Measurements from ENCODE around the gene CDH11. TPM values are rescaled to one million over a fixed set of nuclear protein-coding genes. Genes with fewer than 3 reads are reported as not detected.

CDH11 gene, protein sequence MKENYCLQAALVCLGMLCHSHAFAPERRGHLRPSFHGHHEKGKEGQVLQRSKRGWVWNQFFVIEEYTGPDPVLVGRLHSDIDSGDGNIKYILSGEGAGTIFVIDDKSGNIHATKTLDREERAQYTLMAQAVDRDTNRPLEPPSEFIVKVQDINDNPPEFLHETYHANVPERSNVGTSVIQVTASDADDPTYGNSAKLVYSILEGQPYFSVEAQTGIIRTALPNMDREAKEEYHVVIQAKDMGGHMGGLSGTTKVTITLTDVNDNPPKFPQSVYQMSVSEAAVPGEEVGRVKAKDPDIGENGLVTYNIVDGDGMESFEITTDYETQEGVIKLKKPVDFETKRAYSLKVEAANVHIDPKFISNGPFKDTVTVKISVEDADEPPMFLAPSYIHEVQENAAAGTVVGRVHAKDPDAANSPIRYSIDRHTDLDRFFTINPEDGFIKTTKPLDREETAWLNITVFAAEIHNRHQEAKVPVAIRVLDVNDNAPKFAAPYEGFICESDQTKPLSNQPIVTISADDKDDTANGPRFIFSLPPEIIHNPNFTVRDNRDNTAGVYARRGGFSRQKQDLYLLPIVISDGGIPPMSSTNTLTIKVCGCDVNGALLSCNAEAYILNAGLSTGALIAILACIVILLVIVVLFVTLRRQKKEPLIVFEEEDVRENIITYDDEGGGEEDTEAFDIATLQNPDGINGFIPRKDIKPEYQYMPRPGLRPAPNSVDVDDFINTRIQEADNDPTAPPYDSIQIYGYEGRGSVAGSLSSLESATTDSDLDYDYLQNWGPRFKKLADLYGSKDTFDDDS
- total RNA-seq = 41.1 TPM

DNA sequence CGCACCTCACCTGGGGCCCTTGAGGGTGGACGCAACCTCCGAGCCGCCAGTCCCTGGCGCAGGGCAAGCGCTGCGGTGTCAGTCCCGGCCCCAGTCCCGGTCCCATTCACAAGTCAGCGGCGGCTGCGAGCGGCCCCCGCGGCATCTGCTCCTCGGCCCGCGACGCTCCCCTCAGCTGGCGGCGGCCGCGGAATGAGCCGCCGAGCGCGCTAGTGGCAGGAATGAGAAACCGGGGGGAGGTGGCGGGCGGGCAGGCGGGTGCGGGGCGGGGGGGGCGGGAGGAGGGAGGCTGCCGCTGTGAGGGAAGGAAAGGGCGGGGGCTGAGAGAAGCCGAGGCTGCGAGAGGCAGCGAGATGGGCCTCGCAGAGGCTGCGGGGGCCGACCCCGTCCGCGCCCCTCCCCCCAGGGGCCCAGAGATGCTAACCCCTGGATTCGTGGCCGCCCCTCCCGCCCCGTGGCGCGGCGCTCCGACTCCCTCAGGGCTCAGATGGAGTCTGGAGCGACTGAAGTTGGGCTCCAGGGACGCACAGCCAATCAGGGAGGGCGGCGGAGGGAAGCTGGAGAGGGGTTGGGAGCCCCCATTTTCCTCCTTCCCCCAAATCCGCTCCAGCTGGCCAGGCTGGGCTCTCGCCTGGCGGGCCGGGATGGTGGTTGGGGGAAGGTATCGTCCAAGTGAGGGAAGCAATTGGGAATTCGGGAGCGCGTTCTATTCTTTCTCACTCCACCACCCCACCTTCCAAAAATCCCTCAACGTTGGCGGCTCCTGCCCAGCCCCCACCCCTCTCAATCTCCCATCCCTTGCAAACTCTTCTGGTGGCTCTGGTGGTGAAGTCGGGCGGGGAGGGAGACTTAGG, at the start of gene CDH11:
TSS of gene CDH11 (minus strand) at position 194 of the 854 bp plus-strand sequence. CDS start 117,194 bp downstream, outside the sequence.
- DNase-seq (ENCODE audit: low spot score) = peak; percentile 44

- no peak for DNase-seq (ENCODE audit: low spot score)
These were observed 32.5 kb upstream of the CDH11 start for GRCh38 chr16:65154321-65154720.

- no peak for DNase-seq (ENCODE audit: low spot score)
These were observed 31.7 kb upstream of the CDH11 start for GRCh38 chr16:65153365-65154105.

DNA sequence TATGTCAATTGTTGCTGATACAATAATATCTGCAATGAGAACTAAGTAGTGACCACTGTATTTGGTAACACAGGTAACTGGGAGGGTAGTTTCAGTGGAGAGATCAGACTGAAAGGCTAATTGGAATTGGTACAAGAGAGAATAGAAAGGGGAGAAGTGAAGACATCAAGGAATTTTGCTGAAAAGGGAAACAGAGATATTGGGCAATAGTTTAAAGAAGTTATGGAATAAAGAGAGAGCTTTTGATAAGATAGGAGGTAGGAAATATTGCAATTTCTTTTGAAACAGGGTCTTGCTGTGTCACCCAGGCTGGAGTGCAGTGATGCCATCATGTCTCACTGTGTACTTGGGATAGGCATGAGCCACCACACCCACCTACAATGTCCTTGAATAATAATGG, 26.9 kb upstream of the CDH11 start:
- DNase-seq (ENCODE audit: low spot score) = no peak

- no peak for DNase-seq (ENCODE audit: low spot score)
These were observed 20.4 kb upstream of the CDH11 start for GRCh38 chr16:65142276-65142675.

GRCh38 chr16:65136681-65137080, 14.8 kb upstream of the CDH11 start:
- no peak for DNase-seq (ENCODE audit: low spot score)

- no peak for DNase-seq (ENCODE audit: low spot score)
These were observed 5.2 kb upstream of the CDH11 start for GRCh38 chr16:65126845-65127624.

DNA sequence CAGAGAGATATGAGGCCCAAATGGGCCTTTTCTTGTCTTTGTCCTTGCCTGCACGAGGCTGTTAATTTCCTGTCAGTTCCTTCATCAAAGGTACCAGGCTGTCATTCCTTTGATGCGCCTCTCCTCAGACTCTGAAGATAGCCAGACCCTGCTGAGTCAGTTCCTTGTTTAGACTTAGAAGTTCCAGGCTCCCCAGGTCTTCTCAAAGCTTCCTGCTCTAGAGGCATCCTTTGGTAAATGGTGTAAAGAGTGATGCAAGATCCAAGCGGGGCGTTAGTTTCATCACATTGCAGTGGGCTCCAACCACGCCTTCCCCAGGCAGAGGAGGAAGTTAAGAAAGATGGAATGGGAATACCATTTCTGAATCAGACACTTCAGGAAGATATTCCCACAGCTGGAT, 4.0 kb upstream of the CDH11 start:
- DNase-seq (ENCODE audit: low spot score) = no peak

DNA sequence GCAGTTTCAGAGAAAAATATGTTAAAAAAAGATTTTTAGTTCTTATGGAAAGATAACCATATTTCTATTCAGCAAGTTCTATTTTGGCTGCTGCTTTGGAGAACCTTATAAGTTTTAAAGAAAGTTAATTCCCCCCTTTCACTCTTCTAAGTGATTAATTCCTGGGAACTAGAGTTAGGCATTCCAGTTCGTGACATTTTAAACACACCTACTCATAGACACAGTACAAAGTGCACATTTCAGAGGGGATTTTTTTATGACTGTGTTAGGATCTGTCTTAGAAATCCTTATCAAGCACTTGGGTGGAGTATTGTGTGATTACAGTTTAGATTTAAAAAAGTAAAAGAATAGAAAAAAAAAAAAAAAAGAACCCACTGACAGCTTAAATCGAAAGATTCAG, 3.5 kb upstream of the CDH11 start:
- no peak for DNase-seq (ENCODE audit: low spot score)

DNA sequence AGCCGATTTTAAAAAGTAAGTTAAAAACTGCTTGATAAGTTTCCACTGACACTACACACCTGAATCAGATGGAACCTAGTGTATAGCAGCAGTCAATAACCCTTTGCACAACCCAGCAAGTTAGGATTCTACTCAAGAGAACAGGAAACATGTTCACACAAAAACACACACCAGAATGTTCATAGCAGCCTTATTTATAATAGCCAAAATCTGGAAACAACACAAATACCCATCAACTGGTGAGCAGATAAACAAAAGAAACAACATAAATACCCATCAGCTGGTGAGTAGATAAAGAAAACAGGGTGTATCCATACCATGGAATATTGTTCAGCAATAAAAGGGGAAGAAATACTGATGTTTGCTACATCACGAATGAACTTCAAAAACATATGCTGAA, 2.7 kb upstream of the CDH11 start:
- DNase-seq (ENCODE audit: low spot score) = no peak

GRCh38 chr16:65124212-65124548, 2.3 kb upstream of the CDH11 start:
- no peak for DNase-seq (ENCODE audit: low spot score)

DNA sequence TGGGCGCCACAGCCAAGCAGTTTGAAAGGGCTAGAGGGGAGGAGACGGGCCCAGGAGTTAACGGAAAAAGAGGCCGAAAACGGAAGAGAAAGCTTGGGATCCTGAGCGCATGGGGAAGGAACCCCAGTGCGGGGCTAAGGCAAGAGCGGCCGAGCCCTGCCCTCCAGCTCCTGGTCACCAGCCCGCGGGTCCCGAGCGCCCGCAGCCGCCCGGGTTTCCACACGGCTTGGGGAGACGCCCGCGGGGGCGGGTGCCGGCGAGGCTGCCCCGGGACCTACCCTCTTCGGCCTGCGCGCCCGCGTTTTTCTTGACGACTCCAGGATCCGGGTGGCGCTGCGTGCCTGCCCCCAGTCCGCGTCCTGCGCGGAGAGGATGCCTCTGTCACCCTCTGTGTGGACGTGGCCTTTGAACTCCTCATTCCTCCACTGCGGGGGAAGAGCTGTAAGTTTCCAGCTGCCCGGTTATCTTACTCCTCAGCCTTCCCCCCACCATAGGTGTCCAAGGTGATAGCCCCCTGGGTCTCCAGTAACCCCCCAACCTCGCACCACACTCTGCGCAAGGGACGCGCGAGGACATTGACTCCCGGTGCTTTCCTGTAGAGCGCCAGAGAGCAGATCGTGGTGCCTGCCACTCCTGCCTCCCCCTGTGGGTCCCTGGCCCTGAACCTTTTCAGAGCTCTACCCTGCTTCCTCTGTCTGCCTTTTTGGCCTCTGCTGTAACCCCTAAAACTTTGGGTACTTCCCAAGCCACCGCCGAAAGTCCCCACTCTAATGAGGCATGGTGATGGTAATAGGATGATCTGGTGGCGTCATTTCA, 1.7 kb upstream of the CDH11 start:
- DNase-seq (ENCODE audit: low spot score) = peak; percentile 11

DNA sequence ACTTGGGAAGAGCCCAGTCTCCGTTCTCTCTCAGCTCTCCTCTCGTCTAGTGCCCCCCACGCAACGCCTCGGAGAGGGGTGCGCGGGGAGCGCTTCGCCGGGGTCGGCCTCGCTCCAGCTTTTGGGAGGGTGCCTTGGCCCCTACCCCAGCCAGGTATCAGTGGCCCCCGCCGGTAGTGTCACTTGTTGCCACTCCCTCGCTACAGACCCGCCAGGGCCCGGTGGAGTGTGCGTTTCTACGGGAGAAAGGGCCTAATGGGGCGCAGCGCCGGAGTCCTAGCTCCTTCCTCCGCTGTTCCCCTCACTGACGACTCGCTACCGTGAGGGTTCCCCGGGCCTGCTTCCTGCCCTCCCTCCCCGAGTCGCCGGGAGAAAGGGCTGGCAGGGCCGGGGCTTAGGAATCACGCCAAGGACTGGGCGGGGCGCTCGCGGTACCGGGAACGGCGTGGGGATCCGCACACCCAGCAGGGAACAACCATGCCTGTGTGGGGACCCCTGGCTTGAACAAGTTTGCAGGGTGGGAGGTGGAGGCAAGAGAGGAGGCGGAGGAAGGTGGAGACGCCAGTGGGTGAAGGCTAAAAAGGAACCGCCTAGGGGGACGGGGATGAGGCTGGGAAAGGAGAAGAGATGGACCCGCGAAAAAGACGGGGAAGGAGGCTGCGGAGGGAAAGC, 997 bp upstream of the CDH11 start:
- peak; percentile 51 for DNase-seq (ENCODE audit: low spot score)

- DNase-seq (ENCODE audit: low spot score) = peak; percentile 10
These were observed 787 bp downstream of the CDH11 start for GRCh38 chr16:65120831-65121721.

DNA sequence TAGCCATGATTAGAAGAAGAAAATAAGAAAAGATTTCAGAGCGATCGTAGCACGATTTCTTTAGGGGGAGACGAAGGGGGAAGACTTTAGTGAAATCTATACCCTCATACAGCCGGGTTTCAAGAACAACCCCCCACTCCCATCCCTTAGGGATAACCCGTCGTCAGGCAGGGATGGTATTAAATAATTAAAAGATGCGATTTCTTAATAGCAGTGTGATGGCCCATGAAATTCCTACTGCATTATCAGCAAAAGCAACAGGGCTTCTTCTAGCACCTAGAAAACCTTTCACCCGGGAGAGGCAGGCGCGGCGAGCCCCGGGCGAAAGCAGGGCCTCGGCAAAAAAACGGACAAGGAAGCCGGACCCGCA, 1.4 kb downstream of the CDH11 start:
- DNase-seq (ENCODE audit: low spot score) = no peak

- no peak for DNase-seq (ENCODE audit: low spot score)
These were observed 1.9 kb downstream of the CDH11 start for GRCh38 chr16:65119901-65120401.

DNA sequence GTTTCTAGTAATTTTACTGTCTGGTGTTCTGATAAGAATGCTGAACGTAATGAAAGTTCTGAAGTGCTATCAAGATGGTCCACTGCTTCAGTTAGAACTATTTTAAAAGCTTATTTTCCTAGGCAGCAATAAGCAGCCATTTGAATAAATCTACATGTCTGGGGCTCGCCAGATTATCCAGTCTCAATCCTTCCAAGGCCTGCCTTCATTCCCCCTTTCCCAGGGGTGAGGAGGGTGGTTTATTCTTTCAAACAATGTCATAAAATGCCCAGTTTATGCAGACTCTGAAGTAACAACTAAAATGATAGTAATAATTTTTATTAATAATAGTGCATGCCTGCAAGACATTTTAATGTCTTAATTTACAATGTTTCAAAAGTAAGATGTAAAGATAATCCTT, 2.4 kb downstream of the CDH11 start:
- DNase-seq (ENCODE audit: low spot score) = no peak

DNA sequence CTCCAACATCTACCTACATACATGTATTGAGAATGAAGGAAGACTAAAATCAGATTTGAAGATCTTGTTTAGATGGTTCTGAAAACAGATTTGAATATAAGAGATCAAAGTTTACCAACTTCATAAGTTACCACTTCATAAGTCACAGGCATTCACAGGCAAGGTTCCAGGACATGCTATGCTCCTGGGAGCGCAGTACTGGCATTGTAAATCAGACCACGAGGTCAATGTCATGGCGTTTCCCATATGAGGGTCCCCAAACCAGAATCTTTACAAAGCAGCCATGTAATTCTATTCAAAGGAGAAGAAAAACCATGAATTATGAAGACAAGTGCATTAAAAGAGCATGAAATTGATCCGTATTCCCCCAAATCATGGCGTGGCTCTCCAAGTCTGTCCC, 3.0 kb downstream of the CDH11 start:
- DNase-seq (ENCODE audit: low spot score) = no peak

All from mucosa of gallbladder (tissue), 1 donor.